Measurements from ENCODE around the gene TLCD3B. TPM values are rescaled to one million over a fixed set of nuclear protein-coding genes. Genes with fewer than 3 reads are reported as not detected.
A peak's percentile ranks its signal among the peaks of the same experiment; 100 is the strongest.

TLCD3B gene
- total and polyA plus RNA-seq, 9 of the 15 experiments (the other 6 are each of a cell fraction or from before 2014, with no cell fraction given): 0.10 to 0.52 (median 0.23) TPM; not detected in 4

GRCh38 chr16:29995324-29995910, 35.7 kb downstream of the TLCD3B start, which contains the start of gene HIRIP3 (continued):
- TF ChIP-seq ZNF518B (CRISPR knock-in tag; IDR thresholded peaks at IDR 0.05) (no peak), NBN (IDR thresholded peaks at IDR 0.05; ENCODE audit: low read depth) (peak; percentile 16; the same call in 1 of the 2 replicates), ELF2 (CRISPR knock-in tag; IDR thresholded peaks at IDR 0.05) (peak; percentile 46; the same call in 1 of the 2 replicates), E2F4 (CRISPR knock-in tag; IDR thresholded peaks at IDR 0.05; ENCODE audit: low read depth) (no peak), MYBL2 (IDR thresholded peaks at IDR 0.05; ENCODE audit: low read depth) (peak; percentile 70; the same call in 1 of the 2 replicates), MYBL2 (CRISPR knock-in tag; IDR thresholded peaks at IDR 0.05; ENCODE audit: borderline replicate concordance) (no peak), MAX (CRISPR knock-in tag; IDR thresholded peaks at IDR 0.05) (peak; percentile 90), GABPB2 (CRISPR knock-in tag; conservative IDR thresholded peaks at IDR 0.05) (no peak), MYC (IDR thresholded peaks at IDR 0.05; ENCODE audit: low read depth, low read length) (peak; percentile 96), MYC (CRISPR knock-in tag; IDR thresholded peaks at IDR 0.05; ENCODE audit: borderline replicate concordance, low read depth) (peak; percentile 93), POU5F1 (IDR thresholded peaks at IDR 0.05; ENCODE audit: borderline replicate concordance, low read depth, low read length, partially characterized antibody) (peak; percentile 78), ZNF274 (IDR thresholded peaks at IDR 0.05; ENCODE audit: borderline replicate concordance, low read depth, low read length) (no peak), TRIM28 (IDR thresholded peaks at IDR 0.05) (no peak), TGIF2 (CRISPR knock-in tag; IDR thresholded peaks at IDR 0.05) (peak; percentile 85; the same call in 1 of the 2 replicates), HES1 (IDR thresholded peaks at IDR 0.05; ENCODE audit: low read depth) (no peak), PML (IDR thresholded peaks at IDR 0.05; ENCODE audit: low read length) (peak; percentile 69; the same call in 1 of the 2 replicates), MEF2A (IDR thresholded peaks at IDR 0.05; ENCODE audit: control insufficient read depth, low read depth, low read length) (no peak), HCFC1 (IDR thresholded peaks at IDR 0.05; ENCODE audit: low read depth, low read length) (no peak), PHF8 (IDR thresholded peaks at IDR 0.05; ENCODE audit: borderline replicate concordance, low read length) (peak; percentile 55; the same call in 1 of the 2 replicates), BRF1 (IDR thresholded peaks at IDR 0.05; ENCODE audit: borderline replicate concordance, extremely low read depth, insufficient read length) (no peak), ZNF778 (CRISPR knock-in tag; IDR thresholded peaks at IDR 0.05) (no peak), RBM15 (IDR thresholded peaks at IDR 0.05; ENCODE audit: insufficient read depth, low read length) (no peak), PKNOX1 (IDR thresholded peaks at IDR 0.05) (peak; percentile 88)

Measured in K562 (cell line).